H1 (cell line): Measurements from ENCODE around the gene PGLYRP1.

Experiments
- CEBPB ChIP-seq: IDR thresholded peaks from 2 replicates; pipeline ENCODE4 v1.6.1; 2012; ENCODE audit warnings: low read depth, low read length
- CTCF ChIP-seq, 3 experiments: IDR thresholded peaks; 1 replicate in 2 of 3; 2 replicates in 1 of 3; pipeline versions ENCODE4 v1.5.1 to v1.6.1; 2011; ENCODE audit warnings: low read length in 3 of 3, mild to moderate bottlenecking in 3 of 3, inconsistent platforms in 2 of 3, low read depth in 1 of 3, moderate library complexity in 1 of 3; ENCODE audit not compliant: insufficient read depth in 1 of 3; ENCODE audit errors: control extremely low read depth in 1 of 3
- EGR1 ChIP-seq: IDR thresholded peaks from 2 replicates; pipeline ENCODE4 v1.6.1; 2011; ENCODE audit warnings: low read depth, low read length, borderline replicate concordance
- EP300 ChIP-seq, 2 experiments: IDR thresholded peaks; 1 replicate in 1 of 2; 2 replicates in 1 of 2; pipeline ENCODE4 v1.6.1; 2011 to 2012; ENCODE audit warnings: low read depth in 2 of 2, low read length in 2 of 2, mild to moderate bottlenecking in 2 of 2, borderline replicate concordance in 1 of 2, inconsistent platforms in 1 of 2, moderate library complexity in 1 of 2
- EZH2 ChIP-seq: fragments of 200-600 bp; sonication (generic); IDR thresholded peaks from 2 replicates; pipeline ENCODE4 v1.7.1; 2012; ENCODE audit warnings: low read depth, mild to moderate bottlenecking, moderate library complexity, low read length, inconsistent platforms; ENCODE audit not compliant: severe bottlenecking
- FOSL1 ChIP-seq: IDR thresholded peaks from 2 replicates; pipeline ENCODE4 v1.6.1; 2011; ENCODE audit warnings: mild to moderate bottlenecking, low read depth, low read length, moderate library complexity; ENCODE audit not compliant: insufficient read depth
- RAD21 ChIP-seq, 2 experiments: IDR thresholded peaks in 1 of 2; conservative IDR thresholded peaks in 1 of 2; 2 replicates each; pipeline ENCODE4 v1.6.1; 2011; ENCODE audit warnings: low read depth in 2 of 2, low read length in 2 of 2, improper control_type of control experiment in 1 of 2, inconsistent platforms in 1 of 2, mild to moderate bottlenecking in 1 of 2, moderate library complexity in 1 of 2

GRCh38 chr19:45994998-45995714, 27.7 kb downstream of the PGLYRP1 start, which contains the start of gene CCDC61:
- TF ChIP-seq EZH2, result no peak
- no peak for TF ChIP-seq RAD21 (IDR thresholded peaks at IDR 0.05 in 1 of 2, conservative IDR thresholded peaks at IDR 0.05 in 1 of 2; ENCODE audit: low read depth in 2 of 2, low read length in 2 of 2)
- TF ChIP-seq EP300 (IDR thresholded peaks at IDR 0.05; ENCODE audit: borderline replicate concordance in 1 of 2, low read depth in 2 of 2, low read length in 2 of 2), result no peak
- no peak for TF ChIP-seq CEBPB
- TF ChIP-seq CTCF (IDR thresholded peaks at IDR 0.05; ENCODE audit: control extremely low read depth in 1 of 3, insufficient read depth in 1 of 3, low read depth in 1 of 3, low read length in 3 of 3), result no peak
- no peak for TF ChIP-seq FOSL1
- TF ChIP-seq EGR1, result no peak
